NCI-H2196 (cell line): ENCODE data around the gene KIF21B.

Source experiments
- DNase-seq: peaks from one replicate; lab custom pipeline; 2025; ENCODE audit not compliant: unreplicated experiment; lab: John Stamatoyannopoulos, UW

KIF21B gene

DNA sequence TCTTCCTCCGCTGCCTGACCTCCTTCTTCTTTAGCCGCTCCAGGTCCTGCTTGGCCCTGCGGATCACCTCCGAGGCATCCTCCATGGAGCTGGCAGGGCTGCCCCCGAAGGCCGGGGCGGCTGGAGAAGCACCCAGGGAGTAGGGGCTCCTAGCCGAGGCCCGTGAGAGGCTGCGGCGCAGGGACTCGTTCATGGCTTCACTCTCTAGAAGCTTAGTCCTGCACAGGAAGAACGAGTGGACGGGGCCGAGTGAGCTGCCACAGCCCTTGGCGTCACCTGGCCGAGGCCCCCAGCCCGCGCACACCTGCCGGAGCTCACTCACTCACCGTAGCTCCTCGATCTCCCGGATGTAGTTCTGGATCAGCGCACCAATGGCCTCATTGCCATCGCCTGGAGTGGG, 23.1 kb downstream of the KIF21B start:
- no peak for DNase-seq

DNA sequence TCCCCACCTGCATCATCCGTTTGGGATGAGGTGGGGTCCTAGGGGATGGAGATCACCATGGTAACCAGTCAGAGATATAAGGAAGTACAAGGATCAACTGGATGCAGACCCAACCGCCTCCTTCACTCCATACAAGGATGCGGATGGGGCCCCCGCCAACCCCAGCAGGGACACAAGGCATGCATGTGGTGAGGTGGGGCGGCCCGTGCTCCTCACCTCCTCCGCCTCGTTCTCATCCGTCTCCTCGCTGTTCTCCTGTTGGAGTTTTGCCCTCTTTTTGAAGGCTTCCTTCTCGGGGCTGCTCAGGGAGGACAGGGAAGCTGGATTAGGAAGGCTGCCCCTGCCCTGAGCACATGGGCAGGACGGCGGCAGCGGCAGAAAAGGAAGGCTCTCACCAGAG, 23.8 kb downstream of the KIF21B start:
- no peak for DNase-seq

DNA sequence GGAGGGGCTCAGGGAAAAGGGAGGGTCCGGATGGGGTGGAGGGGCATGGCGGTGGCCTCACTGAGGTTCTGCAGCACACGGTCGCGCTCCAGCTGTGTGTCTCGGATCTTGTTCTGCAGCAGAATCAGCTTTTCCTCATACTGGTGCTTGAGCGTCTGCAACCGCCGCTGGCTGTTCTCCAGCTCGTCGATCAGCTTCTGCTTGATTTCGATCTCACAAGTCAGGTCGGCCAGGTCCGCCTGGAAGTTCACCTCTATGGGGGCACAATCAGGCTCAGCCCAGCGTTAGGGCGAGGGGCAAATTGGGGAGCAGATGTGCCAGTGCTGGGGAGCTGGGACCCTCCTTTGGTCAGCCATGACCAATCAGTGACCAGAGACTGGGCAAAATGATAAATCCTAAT, 25.2 kb downstream of the KIF21B start:
- no peak for DNase-seq

DNA sequence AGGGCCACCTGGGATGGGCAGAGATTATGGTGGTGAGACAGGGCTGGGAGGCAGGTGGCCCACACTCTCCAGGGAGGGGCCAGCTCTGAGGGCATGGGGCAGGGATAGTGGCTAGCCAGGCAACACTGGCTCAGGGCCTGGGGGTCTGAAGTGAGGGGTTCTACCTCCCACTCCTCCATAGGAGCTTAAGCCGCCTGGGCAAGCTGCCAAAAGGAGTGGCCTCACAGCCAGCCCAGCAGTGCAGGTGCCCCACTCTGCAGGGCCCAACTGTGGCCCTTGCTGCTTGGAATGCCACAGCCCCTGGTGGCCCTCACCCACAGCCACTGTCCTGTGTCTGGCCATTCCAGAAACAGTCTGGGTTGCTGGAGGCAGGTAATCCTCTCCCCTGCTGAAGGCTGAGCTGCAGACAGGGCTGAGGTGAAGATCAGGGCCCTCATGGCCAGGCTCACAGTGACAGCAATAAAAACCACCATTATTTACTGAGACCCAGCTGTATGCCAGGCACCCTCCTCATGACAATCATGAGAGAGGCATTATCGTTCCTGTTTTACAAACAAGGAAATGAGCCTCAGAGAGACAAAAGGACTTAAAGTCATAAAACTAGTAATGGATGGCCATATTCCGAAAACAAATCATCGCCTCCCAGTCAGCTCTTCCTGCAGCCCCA, 31.0 kb downstream of the KIF21B start:
- no peak for DNase-seq

DNA sequence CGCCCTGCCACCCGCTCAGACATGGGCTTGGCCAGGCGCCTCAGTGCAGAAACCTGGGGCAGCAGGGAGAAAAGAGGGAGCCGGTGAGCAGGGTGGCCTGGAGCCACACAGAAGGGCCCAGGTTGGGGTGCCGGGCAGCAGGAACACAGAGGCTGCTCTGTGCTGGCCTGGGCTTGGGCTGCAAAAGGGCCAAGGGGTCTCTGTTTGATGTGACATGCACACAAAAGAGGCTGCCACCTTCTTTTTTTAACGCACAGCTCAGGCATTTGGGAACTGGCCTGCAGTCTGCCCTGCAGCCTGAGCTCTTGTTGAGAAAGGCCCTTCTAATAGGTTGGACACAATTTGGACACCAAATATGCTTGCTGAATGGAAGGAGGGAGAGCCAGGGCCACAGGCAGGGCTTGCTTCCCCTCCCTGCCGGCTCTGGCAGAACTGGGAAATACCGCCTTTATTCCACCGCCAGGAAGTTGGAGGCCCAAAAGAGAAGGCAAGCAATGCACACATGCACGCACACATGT, 32.4 kb downstream of the KIF21B start:
- DNase-seq: no peak

DNA sequence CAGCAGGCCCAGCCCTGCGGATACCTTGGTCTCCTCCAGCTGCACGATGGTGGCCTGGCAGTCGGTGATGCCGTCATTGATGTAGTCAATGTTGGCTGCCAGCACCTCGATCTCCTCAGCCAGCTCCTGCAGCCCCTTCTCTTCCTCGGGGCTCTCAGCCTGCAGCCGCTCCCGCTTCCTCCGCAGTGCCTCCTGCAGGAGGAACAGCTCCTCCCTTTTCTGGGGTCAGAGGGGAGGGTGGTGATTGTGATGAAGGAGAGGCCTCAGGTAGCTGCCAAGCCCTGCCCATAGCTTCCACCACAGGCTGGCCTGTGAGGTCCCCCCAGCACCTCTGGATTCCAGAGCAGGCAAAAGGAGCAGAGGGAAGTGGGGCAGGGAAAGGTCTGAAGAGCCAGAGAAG, 33.4 kb downstream of the KIF21B start:
- DNase-seq: no peak

DNA sequence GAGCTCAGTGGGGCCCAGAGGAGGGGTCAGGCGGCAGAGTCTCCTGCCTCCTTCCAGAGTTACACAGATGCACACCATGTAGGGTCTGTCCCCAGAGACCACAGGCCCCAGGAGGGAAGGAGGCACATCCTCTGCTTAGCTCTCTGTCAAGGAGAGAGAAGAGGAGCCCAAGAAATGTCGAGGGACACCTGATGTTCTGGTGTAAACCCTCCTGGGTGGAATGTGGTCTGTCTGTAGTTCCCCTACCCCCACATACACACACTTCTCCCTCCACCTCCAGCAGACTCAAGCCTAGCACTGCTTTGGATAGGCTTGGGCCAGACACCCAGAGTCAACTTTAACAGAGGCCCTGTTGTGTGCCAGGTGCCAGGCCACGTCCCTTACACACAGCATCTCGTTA, 34.2 kb downstream of the KIF21B start:
- DNase-seq: no peak

DNA sequence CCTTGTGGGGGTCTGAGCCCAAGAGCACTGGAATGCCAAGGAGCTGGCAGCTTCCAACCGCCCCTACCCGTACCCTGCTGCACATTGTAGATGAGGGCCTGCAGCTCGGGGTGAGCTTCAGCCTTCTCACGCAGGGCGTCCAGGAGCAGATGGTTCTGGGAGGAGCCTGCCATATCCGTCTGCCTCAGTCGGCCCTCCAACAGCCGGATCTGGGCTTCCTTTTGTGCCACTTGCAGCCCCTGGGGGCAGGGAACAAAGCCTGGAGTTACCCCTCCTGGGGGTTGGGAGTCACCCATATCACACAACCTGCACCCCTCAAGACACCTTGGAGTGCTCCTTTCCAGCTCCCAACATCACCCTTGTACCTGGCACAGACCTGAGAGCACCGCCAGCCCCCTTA, 34.8 kb downstream of the KIF21B start:
- DNase-seq: no peak

DNA sequence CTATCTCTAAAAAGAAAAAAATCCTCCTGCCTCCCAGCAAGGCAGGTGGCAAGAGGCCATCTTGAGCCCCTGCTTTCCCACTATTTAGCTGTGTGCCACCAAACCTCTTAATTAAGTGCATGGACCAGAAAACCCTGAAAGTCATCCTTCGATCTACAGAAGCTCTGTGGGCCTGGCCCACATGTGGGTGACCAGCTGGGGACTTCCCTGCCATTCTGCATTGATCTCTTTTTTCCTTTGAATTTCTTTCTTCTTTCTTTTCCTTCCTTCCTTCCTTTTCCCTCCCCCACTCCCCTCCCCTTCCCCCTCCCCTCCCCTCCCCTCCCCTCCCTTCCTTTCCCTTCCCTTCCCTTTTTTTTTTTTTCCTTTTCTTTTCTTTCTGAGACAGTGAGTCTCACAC, 38.0 kb downstream of the KIF21B start:
- no peak for DNase-seq

DNA sequence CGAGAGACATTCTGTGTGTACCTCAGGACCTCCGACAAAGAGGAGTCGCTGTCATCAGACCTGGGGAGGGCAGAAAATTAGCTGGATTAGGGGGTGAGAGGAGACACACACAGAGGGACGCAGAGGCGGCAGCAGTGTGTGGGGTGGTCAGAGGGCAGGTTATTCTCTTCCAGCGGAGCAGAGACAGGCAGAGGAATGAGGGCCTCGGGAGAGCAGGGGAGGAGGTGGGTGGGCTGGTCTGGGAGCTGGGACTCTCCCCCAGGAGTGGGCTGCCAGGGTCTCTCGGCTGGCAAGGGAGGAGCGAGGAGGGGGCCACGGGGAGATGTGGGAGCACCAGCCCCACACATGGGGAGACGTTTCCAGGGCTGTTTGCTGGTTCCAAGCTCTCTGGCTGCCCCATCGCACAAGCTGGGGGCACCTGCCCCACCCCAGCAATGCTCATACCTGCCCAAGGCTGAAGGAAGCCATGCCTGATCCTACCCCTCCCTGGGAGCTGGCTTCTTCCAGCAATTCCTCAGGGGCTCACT, 40.4 kb downstream of the KIF21B start:
- no peak for DNase-seq

DNA sequence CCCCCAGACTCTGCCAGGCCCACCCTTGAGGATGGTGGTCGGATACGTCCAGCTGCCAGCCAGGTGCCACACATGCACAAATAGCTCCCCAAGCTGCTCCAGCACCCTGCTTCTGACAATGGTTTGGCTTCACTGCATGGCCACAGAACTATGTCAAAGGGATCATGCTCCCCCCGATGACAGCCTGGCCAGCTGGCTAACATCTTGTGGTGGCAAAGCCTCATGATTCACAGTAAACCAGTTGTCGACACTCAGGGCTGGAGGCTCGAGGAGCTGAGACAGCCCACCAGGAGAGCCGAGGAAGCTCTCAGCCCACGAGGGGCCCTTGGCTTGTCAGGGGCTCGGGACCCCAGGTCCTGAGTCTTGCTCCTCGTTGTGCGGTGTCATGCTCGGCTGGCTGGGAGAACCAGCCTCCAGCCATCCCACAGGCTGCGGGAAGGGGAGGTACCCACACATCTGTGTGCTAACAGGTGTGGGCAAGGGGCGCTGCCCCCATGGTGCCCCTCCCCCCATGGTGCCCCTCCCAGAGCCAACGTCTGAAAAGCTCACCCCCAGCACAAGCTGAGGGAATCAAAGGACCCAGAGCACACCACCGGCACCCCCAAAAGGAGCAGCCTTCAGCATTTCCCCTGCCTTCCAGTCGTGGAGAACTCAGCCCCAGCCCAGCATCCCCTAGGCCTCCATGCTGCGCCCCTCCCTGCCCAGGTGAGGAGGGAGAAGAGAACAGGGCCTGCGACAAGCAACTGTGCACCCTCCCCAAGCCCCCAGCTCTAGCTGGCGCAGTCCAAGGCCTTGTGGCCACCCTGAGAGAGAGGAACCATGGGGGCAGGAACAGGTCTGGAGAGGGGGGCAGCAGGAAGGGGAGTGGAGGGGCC, 41.2 kb downstream of the KIF21B start:
- no peak for DNase-seq

DNA sequence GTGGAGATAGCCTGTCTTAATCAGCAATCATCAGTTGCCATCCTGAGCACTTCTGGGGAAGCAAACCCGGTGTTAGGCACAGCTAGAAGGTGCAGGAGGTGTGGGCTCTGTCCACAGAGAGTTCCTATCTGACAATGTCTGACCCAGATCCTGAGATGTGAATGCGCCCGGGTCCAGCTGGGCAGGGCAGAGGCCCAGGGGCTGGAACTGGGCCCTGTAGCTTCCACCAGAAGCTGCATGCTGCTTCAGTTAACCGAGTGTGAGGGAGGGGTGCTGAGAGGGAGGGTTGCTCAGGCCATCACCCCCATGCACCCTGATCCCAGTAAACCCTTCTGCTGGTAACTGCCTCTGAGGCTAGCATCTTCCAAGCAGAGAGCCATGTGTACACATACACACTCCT, 42.2 kb downstream of the KIF21B start:
- DNase-seq: no peak

DNA sequence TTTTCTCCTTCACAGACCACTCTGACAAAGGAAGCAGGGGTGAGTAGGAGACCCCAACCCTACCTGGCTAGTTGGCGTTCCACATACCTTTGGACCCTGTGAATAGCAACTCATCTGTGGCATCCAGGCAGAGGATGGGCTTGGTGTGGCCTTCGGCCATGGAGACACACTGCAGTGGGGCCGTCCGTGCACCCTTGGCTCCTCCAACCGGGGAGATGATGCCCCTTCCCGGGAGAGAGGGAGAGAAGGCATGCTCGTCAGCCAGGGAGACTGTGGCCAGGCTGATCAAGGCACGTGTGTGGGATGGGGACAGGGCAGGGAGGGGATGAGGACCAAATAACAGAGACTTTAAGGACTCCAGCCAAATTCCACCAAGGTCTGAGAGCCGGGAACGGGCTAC, 42.6 kb downstream of the KIF21B start:
- DNase-seq: no peak

DNA sequence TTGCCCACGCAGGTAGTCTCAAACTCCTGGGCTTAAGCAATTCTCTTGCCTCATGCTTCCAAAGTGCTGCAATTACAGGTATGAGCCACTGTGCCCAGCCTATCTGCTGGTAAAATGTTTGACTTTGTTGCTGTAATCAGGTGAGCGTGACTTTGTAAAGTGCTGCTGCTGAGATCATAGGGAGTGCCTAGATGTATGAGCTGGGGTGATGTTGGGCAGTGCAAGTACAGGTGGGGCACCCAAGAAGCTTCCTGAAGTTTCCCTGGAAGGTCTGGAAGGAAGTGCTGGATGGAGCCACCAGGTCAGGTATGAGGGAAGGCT, 43.1 kb downstream of the KIF21B start:
- no peak for DNase-seq

DNA sequence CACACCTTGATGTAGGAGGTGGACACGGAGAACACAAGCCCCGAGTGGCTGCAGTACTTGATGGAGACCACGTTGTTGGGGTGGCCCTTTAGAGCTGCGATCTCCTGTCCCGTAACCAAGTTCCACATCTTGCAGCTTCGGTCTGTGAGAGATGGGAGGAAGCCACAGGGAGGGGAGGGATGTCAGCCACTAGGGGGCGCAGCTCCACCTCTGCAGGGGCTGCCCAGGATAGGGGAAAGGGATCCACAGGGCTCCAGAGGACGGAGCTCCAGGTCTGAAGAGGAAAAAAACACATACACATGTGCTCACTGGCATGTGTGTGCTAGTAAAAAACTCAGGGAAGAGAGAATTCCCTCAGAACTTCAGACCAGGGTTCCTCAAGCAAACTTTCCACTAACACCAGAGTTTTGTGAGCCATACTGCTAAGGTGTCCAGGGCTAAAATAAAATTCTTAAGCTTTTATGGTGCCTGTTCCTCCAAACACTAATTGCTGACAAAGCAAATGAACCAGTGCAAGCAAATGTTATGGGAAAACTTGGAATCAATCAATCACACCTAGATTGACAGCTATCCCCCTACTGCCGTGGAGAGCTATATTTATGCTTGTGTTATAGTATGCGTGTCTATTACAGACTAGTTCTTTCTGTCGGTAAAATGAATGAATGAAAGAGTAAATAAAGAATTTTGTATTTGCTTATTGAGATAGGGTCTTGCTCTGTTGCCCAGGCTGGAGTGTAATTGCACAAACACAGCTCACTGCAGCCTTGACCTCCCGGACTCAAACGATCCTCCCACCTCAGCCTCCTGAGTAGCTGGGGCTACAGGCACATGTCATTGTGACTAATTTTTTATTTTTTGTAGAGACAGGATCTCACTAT, 43.7 kb downstream of the KIF21B start:
- peak; percentile 25 for DNase-seq

DNA sequence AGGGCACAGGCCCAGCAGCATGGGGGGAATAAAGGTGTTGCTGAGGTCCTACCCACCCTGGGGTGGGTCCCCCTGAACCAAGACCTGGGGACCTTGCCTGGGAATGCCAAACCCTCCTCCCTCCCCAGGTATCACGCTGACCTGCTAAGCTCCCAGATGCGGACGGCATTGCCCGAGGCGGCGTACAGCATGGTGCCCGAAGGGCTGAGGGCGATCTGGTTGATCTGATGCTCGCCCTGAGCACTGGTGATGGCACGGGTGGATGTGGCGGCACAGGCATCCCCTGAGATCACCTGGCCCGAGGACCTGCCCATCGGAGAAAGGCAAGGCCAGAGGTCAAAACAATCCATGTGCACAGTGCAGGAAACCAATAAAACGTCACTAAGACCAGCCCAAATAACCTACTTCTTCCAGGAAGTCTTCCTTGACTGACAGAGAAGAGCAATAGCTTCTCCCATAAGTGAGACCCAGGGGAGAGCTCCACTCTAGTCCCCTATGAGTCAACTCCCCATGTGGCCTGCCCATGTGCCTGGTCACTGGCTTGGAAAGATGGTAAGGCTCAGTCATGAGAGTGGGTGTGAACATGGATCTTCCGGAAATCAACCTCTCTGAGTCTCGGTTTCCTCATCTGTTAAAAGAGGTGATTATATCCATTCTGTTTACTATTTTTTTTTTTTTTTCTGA, 46.3 kb downstream of the KIF21B start:
- no peak for DNase-seq

DNA sequence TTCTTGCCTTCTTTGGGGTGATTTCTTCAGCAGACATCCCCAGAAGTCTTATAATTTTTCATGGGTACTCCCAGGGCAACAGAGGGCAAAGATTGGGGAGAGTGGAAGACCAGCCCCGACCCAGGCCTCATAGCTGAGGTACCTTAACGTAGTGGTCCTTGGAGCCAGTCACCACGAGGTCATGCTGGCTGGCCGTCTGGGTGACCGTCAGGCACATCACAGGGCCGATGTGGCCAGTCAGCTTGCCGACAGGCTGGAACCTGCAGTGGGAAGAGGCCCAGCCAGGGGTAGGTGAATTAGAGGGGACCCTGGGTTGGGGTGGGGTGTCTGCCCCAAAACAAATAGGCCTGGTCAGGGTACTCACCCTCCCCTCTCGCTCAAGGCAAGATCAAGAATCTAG, 46.9 kb downstream of the KIF21B start:
- DNase-seq: no peak

DNA sequence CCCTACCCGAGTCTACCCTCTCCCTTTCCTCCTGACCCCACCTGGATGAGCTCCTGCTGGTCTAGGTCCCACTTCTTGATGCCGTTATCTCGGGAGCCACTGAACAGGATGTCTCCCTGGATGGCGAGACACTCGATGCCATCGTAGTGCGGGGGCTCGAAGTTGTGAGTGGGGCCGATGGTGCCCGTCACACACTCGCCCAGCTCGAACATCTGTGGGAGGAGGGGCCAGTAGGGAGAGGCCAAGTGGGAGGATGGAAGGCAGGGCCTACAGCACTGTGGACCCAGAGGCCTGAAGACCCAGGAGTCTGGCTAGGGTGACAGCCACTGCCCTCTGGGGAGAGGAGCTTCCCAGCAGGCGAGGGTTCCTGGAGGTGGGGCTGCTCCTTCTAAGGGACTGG, 48.1 kb downstream of the KIF21B start:
- DNase-seq: no peak

DNA sequence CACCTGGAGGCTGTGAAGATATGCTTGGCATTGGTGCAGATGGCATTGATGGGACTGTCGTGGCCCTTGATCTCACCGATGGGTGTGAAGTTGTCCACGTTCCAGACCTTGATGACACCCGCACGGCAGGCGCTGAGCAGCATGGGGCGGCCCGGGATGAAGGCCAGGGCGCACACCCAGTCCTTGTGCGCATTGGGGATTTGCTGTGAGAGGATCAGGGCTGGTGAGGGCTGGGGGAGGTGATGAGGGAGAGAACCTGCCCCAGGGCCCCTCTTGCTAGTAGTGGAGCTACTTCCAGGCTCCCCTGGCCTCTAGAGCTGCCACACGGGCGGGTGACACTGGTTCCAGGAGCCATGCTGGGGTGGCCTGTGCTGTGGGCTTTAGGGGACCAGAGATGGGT, 48.8 kb downstream of the KIF21B start:
- no peak for DNase-seq

DNA sequence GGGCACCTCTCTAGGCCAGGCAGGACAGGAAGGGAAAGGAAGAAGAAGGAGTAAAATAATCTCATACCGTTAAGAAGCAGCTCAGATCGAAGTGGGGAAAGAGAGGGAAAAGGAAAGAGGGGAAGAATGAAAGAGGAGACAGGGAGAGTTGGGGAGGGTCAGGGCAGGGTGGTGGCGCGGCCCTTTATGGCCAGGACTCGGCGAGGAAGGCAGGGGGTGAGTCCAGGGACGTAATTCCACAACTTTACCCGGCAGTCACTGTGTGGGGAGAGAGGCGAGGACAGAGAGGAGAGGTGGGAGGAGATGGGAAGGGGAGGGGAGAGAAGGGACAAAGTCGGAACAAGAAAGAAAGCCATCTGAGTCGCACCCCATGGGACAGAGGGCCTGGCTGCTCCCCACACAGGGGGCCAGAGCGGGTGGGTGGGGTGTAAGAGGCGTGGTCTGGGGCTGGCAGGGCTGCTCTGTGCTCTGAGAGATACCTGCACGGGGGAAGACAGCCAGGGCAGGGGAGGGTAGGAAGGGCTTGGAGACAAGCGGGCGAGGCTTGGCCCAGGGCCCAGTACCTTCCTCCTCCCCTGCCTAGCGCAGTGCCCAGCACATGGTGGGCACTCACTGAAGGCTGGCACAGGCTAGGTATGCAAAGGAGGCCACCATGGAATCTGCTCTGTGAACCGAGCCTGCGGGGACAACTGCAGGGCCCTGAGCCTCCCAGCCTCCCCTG, 49.4 kb downstream of the KIF21B start:
- DNase-seq: peak; percentile 9
